Stomach smooth muscle (tissue), 2 donors: ENCODE results near the gene RASSF8.
A peak's percentile ranks its signal among the peaks of the same experiment; 100 is the strongest.

Experiments used
- H3K27ac ChIP-seq: one replicate; pipeline ENCODE4 v1.7.0; 2013; ENCODE audit warnings: mild to moderate bottlenecking, low read length, inconsistent platforms
- H3K27me3 ChIP-seq, 2 donors: one replicate each; pipeline ENCODE4 v1.7.0; 2013; ENCODE audit warnings: low read length in 2 of 2; ENCODE audit not compliant: insufficient read depth in 2 of 2, control insufficient read depth in 1 of 2
- H3K36me3 ChIP-seq, 2 donors: one replicate each; pipeline ENCODE4 v1.7.0; 2013; ENCODE audit warnings: low read length in 2 of 2; ENCODE audit not compliant: control insufficient read depth in 2 of 2, insufficient read depth in 2 of 2
- H3K4me1 ChIP-seq: one replicate; pipeline ENCODE4 v1.7.0; 2013; ENCODE audit warnings: low read length; ENCODE audit not compliant: control insufficient read depth, insufficient read depth
- H3K4me3 ChIP-seq, 2 donors: one replicate each; pipeline ENCODE4 v1.7.0; 2013; ENCODE audit warnings: low read length in 2 of 2
- H3K9ac ChIP-seq, 2 donors: one replicate each; pipeline ENCODE4 v1.7.0; 2013; ENCODE audit warnings: low read length in 2 of 2, mild to moderate bottlenecking in 1 of 2
- H3K9me3 ChIP-seq, 2 donors: one replicate each; pipeline ENCODE4 v1.7.0; 2013; ENCODE audit warnings: low read length in 2 of 2; ENCODE audit not compliant: control insufficient read depth in 2 of 2
- donor health status: healthy.
- donor health status: Pancreatic carcinoma.

RASSF8 gene

DNA sequence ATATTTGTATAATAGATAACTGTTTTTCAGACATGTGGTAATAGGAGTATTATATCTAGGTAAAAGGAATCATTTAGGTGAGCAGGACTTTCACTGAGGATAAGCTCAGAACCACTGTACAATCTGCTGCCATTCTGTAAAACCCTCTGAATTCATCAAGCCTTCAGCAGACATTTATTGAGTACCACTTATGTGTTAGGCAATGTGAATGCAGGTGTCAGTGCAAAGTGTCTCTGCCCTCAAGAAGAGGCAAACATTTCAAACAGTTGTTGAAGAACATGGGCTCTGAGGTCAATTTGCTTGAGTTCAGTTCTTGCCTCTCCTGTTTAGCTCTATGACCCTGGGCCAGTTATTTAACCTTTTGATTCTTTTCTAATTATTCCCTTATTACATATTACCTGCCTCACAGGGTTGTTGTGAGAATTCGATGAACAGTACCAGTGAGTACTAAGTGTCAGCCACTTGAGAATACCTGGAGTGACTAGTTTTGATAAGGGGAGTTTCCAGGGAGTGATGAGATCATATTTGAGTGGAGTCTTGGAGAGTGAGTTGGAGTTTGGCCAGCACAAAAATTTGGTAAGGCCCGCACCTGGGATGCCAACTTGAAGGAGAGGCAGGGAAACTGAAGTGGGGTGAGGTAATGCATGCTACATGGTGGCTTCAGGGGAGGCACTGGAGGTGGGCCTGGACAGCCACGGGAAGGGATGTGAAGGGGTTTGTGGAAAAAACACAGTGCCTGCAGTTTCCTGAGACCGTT is 33.7 kb downstream of the RASSF8 start:
- Histone ChIP-seq H3K4me3 (no peak overlapping the region), H3K36me3 (no peaks in the 10 kb centered on the region), H3K9me3 (no peaks in the 10 kb centered on the region), H3K4me1 (peaks cover 16% of the 10 kb centered on the region), H3K27ac (no peak overlapping the region), H3K9ac (no peak overlapping the region), H3K27me3 (no peaks in the 10 kb centered on the region)

DNA sequence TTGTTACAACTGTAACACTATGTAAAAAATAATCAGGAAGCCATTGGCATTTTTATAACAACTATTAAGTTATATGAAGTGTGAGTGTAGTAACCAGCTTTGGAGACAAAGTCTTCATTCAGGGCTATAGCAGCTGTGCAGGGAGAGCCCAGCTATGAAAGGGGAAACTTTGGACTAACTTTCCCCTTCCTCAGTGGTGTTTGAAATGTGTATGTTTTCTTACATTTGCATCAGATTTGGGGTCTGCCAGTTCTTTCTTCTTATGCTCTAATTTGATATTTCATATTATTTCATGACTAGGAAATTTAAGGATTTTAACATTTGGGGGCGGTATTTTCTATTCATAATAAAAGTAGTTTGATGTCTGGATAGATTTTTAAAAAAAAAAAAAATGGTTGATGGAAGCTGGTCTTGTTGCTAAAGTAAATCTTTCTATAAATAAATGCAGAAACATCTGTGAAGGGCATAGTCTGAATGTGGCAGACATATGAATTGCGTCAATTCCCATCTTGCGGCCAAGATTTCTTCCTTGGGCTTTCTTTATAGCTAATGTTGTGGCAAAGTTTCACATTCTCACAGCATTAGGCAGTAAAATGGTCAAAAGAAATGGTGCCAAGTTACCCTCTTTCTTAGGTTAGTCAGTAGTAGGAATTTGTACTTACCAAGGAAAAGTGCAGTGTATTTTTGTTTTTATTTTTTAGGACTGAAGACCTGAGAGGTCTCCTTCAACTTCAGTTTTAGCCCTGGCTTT is 35.6 kb downstream of the RASSF8 start:
- Histone ChIP-seq H3K9me3 (no peaks in the 10 kb centered on the region), H3K4me1 (peaks cover 13% of the 10 kb centered on the region), H3K27ac (peak overlapping the region; percentile 72), H3K4me3 (peak overlapping the region in 1 of 2 donors; percentile 34), H3K27me3 (no peaks in the 10 kb centered on the region), H3K9ac (peak overlapping the region in 1 of 2 donors; percentile 27), H3K36me3 (no peaks in the 10 kb centered on the region)

DNA sequence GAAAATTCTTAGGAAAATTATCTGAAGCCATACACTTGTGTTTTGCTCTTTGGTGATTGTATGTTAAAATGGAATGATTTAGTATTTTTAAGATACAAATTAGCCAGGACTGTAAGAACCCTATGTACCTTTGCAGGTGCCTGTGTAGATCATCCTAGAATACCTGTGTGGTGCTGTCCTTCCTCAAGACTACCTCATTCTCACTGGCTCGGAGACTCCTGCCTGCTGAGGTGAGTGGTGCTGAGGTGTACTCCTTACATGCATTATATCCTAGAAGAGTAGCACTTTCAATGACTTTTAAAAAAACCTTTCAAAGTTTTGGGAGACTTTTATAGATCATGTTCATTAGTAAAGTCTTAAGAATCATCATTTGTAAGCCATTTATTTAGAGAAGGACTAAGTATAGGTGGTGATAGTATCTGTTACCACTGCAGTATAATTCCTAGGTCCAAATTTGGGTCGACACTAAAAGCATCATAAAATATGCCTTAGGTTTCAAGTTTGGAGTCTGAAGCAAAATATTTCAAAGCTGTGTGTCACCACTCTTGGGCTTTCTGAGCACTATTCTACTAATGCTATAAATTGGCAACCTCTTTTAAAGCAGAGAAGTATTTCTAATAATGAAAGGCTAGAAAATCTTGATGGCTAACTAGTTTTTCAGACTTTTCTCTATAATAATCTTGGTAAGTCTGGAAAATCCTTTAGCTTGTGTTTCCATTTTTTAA is 36.6 kb downstream of the RASSF8 start:
- Histone ChIP-seq H3K27me3 (no peaks in the 10 kb centered on the region), H3K9me3 (no peaks in the 10 kb centered on the region), H3K27ac (peak overlapping the region; percentile 72), H3K9ac (peak overlapping the region in 1 of 2 donors; percentile 27), H3K4me3 (peak overlapping the region in 1 of 2 donors; percentile 34), H3K4me1 (peaks cover 13% of the 10 kb centered on the region), H3K36me3 (no peaks in the 10 kb centered on the region)

DNA sequence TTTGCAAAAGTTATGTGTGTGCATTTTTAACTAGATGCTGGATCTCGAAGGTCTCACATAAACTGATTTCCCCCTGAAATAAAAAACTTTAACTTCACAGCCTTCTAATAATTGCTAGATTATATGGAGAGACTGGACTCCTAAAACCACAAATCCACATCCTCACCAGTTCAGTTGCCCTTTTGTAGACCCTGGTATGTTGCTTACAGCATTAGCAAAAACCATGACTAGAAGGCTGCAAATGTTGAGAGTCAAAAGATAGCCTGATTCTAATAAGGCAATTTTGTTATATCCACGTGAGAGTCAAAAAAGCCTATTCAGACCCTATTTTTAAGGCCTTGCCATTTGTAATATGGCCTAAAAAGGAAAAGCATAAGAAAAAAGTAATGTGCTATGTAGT is 37.4 kb downstream of the RASSF8 start:
- H3K27me3 ChIP-seq, result no peaks in the 10 kb centered on the region
- no peak overlapping the region for H3K4me3 ChIP-seq
- no peak overlapping the region for H3K27ac ChIP-seq
- no peaks in the 10 kb centered on the region for H3K36me3 ChIP-seq
- H3K4me1 ChIP-seq, result peaks cover 13% of the 10 kb centered on the region
- H3K9me3 ChIP-seq, result no peaks in the 10 kb centered on the region
- no peak overlapping the region for H3K9ac ChIP-seq

DNA sequence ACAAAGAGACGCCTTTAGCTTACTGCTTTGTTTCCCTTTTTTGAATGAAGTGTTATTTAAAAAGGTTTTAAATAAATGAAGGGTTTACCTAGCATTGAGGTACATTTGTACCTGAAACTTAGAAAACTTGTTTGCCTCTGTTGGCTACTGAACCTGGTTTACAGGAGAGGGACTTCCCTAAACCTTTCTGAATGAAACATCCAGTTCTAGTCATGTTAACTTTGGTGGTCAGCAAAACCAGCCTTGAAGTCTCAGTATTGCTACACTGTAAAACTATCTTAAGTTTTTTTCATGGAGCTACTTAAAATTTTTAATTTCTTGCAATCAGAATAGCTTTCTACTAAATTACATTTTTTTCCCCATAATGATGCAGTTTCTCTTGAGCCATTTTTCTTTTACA is 38.2 kb downstream of the RASSF8 start:
- Histone ChIP-seq H3K9me3 (no peaks in the 10 kb centered on the region), H3K9ac (no peak overlapping the region), H3K4me3 (no peak overlapping the region), H3K36me3 (no peaks in the 10 kb centered on the region), H3K4me1 (peaks cover 13% of the 10 kb centered on the region), H3K27me3 (no peaks in the 10 kb centered on the region), H3K27ac (peak overlapping the region; percentile 3)

DNA sequence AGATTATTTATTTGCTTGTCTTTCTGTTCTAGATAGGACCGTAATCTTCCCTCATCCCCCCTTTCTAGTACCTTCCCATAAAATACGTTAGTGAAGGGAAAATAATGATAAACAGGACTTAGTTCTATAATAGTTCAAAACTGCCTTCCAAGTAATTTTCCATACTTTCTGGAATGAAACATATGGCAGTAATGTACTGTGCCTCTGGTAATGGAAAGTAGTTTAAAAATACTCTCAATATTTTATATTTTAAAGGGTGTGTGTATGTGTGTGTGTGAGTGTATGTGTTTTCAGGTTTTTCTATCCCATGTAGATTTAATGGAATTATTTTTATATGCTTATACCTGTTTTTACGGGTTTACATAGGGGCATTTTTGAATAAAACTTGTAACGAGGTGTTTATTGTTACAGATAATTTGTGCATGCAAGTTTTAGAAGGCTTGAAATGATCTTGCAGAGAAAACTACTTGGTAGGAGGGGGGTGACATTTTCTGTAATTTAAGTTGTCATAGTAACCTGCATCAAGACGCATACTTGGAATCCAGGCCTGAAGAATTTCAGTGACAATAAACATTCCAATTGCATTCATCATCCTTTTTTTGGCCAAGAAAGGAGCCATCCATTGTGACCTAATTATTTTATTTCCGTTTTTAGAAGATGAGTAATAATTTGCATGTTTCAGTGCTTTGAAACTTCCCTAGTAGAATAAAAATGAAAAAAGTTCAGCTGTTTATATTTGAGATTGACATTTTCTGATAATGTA is 38.9 kb downstream of the RASSF8 start:
- peak overlapping the region; percentile 3 for H3K27ac ChIP-seq

DNA sequence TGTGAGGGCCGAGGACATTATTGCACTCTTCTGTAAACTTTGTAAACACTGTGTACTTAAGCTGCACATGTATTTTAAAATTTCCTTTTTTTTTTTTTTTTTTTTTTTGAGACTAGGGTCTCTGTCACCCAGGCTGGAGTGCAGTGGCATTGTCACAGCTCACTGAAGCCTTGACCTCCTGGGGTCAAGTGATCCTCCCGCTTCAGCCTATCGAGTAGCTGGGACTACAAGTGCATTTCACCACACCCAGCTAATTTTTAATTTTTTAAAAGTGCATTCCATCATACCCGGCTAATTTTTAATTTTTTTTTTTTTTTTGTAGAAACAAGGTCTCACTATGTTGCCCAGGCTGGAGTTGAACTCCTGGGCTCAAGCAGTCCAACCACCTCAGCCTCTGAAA is 42.4 kb downstream of the RASSF8 start:
- Histone ChIP-seq H3K9me3 (peaks cover 0 to 2% of the 10 kb centered on the region in 2 donors), H3K27ac (no peak overlapping the region), H3K4me1 (no peaks in the 10 kb centered on the region)

More for the DNA sequence above, 38.9 kb downstream of the RASSF8 start:
- Histone ChIP-seq H3K36me3 (no peaks in the 10 kb centered on the region), H3K9me3 (no peaks in the 10 kb centered on the region), H3K27me3 (no peaks in the 10 kb centered on the region), H3K4me3 (no peak overlapping the region), H3K4me1 (peaks cover 13% of the 10 kb centered on the region), H3K9ac (no peak overlapping the region)

DNA sequence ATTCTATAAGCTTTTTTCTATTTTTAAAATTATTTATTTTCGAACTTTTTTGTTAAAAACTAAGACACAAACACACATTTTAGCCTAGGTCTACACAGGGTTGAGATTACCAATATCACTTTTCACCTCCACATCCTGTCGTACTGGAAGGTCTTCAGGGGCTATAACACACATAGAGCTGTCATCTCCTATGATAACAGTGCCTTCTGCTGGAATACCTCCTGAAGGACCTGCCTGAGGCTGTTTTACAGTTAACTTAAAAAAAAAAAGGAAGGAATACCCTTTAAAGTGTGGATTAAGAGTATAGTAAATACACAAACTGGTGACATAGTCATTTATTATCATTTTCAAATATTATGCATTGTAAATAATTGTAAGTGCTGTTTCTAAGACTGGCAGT is 43.0 kb downstream of the RASSF8 start:
- Histone ChIP-seq H3K9ac (no peak overlapping the region), H3K36me3 (peaks cover 0 to 9% of the 10 kb centered on the region in 2 donors), H3K27ac (no peak overlapping the region), H3K9me3 (peaks cover 0 to 2% of the 10 kb centered on the region in 2 donors), H3K4me3 (no peak overlapping the region), H3K27me3 (no peaks in the 10 kb centered on the region), H3K4me1 (no peaks in the 10 kb centered on the region)

More for the DNA sequence above, 42.4 kb downstream of the RASSF8 start:
- Histone ChIP-seq H3K9ac (no peak overlapping the region), H3K27me3 (no peaks in the 10 kb centered on the region), H3K36me3 (peaks cover 0 to 9% of the 10 kb centered on the region in 2 donors), H3K4me3 (no peak overlapping the region)

DNA sequence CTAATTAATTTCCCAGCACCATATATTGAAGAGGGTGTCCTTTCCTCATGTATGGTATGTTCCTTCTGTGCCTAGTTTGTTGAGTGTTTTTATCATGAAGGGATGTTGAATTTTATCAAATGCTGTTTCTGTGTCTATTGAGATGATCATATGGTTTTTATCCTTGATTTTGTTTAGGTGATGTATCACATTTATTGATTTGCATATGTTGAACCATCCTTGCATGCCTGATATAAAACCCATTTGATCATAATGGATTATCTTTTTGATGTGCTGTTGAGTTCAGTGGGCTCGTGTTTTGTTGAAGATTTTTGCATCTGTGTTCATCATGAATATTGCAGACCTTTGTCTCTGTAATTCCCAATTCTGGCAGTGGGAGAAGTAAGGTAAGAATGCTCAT is 44.6 kb downstream of the RASSF8 start:
- Histone ChIP-seq H3K9me3 (peaks cover 0 to 2% of the 10 kb centered on the region in 2 donors), H3K27me3 (no peaks in the 10 kb centered on the region), H3K9ac (no peak overlapping the region), H3K4me3 (no peak overlapping the region), H3K36me3 (peaks cover 0 to 9% of the 10 kb centered on the region in 2 donors), H3K27ac (no peak overlapping the region), H3K4me1 (peaks cover 8% of the 10 kb centered on the region)

DNA sequence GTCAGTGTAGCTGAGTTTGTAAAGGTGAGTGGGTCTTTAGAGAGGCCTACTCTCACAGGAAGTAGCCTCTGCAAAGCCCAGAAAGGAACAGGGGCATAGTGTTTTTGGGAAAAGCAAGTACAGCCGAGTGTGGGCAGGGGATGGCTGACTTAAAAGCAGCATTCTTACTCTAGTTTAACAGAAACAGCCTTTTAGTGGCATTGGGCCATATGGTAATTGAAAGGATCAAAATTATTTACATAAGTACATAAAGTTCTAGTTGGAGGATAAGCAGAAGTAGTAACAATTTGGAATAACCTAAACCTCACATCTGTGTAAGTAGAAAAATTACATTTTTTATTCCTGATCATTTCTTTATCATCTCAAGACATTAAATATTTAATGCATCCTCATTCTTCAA is 49.1 kb downstream of the RASSF8 start:
- Histone ChIP-seq H3K9ac (no peak overlapping the region), H3K27ac (peak overlapping the region; percentile 3), H3K27me3 (no peaks in the 10 kb centered on the region), H3K4me3 (no peak overlapping the region), H3K9me3 (peaks cover 0 to under 1% of the 10 kb centered on the region in 2 donors), H3K36me3 (peaks cover 0 to 7% of the 10 kb centered on the region in 2 donors), H3K4me1 (peaks cover 29% of the 10 kb centered on the region)
